CD14-positive monocyte (primary cell): Measurements from ENCODE around the gene ANKRD40CL. TPM values are rescaled to one million over a fixed set of nuclear protein-coding genes. Genes with fewer than 3 reads are reported as not detected.
A peak's percentile ranks its signal among the peaks of the same experiment; 100 is the strongest.

Source experiments
- DNase-seq, 3 donors: peaks; one replicate each; pipeline ENCODE4 v3.0.0-alpha.2; 2011 to 2022
- H2AFZ ChIP-seq: 2 replicates; pipeline ENCODE4 v1.6.0; 2012; ENCODE audit warnings: mild to moderate bottlenecking, low read depth, low read length, inconsistent platforms; ENCODE audit not compliant: insufficient read depth, poor library complexity, severe bottlenecking
- H3K27ac ChIP-seq, 2 donors: 1 replicate in 1 of 2; 2 replicates in 1 of 2; pipeline ENCODE4 v1.5.1; 2012 to 2013; ENCODE audit warnings: low read length in 2 of 2, control low read depth in 1 of 2, inconsistent platforms in 1 of 2, low read depth in 1 of 2, mild to moderate bottlenecking in 1 of 2
- H3K27me3 ChIP-seq, 2 donors: one replicate each; pipeline versions ENCODE4 v1.6.0 to v1.6.1; 2011 to 2013; ENCODE audit warnings: low read length in 2 of 2; ENCODE audit not compliant: control insufficient read depth in 2 of 2, insufficient read depth in 2 of 2
- H3K36me3 ChIP-seq, 2 donors: replicated peaks in 1 of 2; 1 replicate in 1 of 2; 2 replicates in 1 of 2; pipeline versions ENCODE4 v1.5.1 to v1.6.1; 2012 to 2013; ENCODE audit warnings: low read length in 2 of 2, control low read depth in 1 of 2, inconsistent platforms in 1 of 2, mild to moderate bottlenecking in 1 of 2; ENCODE audit not compliant: insufficient read depth in 2 of 2, control insufficient read depth in 1 of 2
- H3K4me1 ChIP-seq, 2 donors: 1 replicate in 1 of 2; 2 replicates in 1 of 2; pipeline versions ENCODE4 v1.5.1 to v1.6.1; 2012 to 2013; ENCODE audit warnings: low read length in 2 of 2, control low read depth in 1 of 2, inconsistent platforms in 1 of 2, mild to moderate bottlenecking in 1 of 2, moderate library complexity in 1 of 2; ENCODE audit not compliant: insufficient read depth in 2 of 2, control insufficient read depth in 1 of 2
- H3K4me2 ChIP-seq: replicated peaks from 2 replicates; pipeline ENCODE3; 2012; ENCODE audit warnings: low read length, moderate library complexity, mild to moderate bottlenecking; ENCODE audit not compliant: poor library complexity, severe bottlenecking; ENCODE audit errors: extremely low read depth
- H3K4me3 ChIP-seq, 3 experiments: fragments of 200-600 bp in 1 of 3; sonication (generic) in 1 of 3; replicated peaks in 1 of 3; 1 replicate in 2 of 3; 2 replicates in 1 of 3; pipeline ENCODE4 v1.5.1; 2011 to 2013; ENCODE audit warnings: low read length in 3 of 3, mild to moderate bottlenecking in 3 of 3, control low read depth in 2 of 3, low read depth in 2 of 3, inconsistent platforms in 1 of 3, moderate library complexity in 1 of 3
- H3K79me2 ChIP-seq: 2 replicates; pipeline ENCODE4 v1.6.0; 2012; ENCODE audit warnings: mild to moderate bottlenecking, control low read depth, inconsistent platforms, low read length, moderate library complexity; ENCODE audit not compliant: insufficient read depth
- H3K9ac ChIP-seq: 2 replicates; pipeline ENCODE4 v1.6.0; 2017; ENCODE audit warnings: low read length, mild to moderate bottlenecking; ENCODE audit not compliant: insufficient read depth, poor library complexity, severe bottlenecking
- H3K9me3 ChIP-seq, 2 donors: replicated peaks in 1 of 2; 1 replicate in 1 of 2; 2 replicates in 1 of 2; pipeline versions ENCODE4 v1.5.1 to v1.6.1; 2012 to 2013; ENCODE audit warnings: low read length in 2 of 2, control low read depth in 1 of 2; ENCODE audit not compliant: control insufficient read depth in 1 of 2, insufficient read depth in 1 of 2
- H4K20me1 ChIP-seq: 2 replicates; pipeline ENCODE4 v1.6.0; 2012; ENCODE audit warnings: mild to moderate bottlenecking, low read length, control low read depth, moderate library complexity; ENCODE audit not compliant: insufficient read depth
- H3K27ac Mint-ChIP-seq, 7 donors: one replicate each; pipeline ENCODE4 v1.8.0; 2020; ENCODE audit warnings: mild to moderate bottlenecking in 7 of 7, mixed read lengths in 7 of 7, moderate library complexity in 6 of 7, inconsistent platforms in 2 of 7
- H3K27me3 Mint-ChIP-seq, 3 donors: one replicate each; pipeline ENCODE4 v1.8.0; 2021 to 2022; ENCODE audit warnings: low read depth in 3 of 3, mild to moderate bottlenecking in 3 of 3, mixed read lengths in 3 of 3, moderate library complexity in 3 of 3, inconsistent platforms in 1 of 3
- H3K36me3 Mint-ChIP-seq, 2 donors: one replicate each; pipeline ENCODE4 v1.8.0; 2020; ENCODE audit warnings: mixed read lengths in 2 of 2, inconsistent platforms in 1 of 2, mild to moderate bottlenecking in 1 of 2
- H3K4me1 Mint-ChIP-seq: one replicate; pipeline ENCODE4 v1.8.0; 2020; ENCODE audit warnings: mild to moderate bottlenecking, mixed read lengths
- H3K4me3 Mint-ChIP-seq, 2 donors: one replicate each; pipeline ENCODE4 v1.8.0; 2020; ENCODE audit warnings: mild to moderate bottlenecking in 2 of 2, mixed read lengths in 2 of 2, moderate library complexity in 1 of 2
- H3K9me3 Mint-ChIP-seq, 7 donors: one replicate each; pipeline ENCODE4 v1.8.0; 2020 to 2022; ENCODE audit warnings: mixed read lengths in 7 of 7, mild to moderate bottlenecking in 6 of 7, moderate library complexity in 6 of 7, inconsistent platforms in 2 of 7
- WGBS: methylation state at CpG from one replicate; pipeline ENCODE4 v1.1.5; 2013; ENCODE audit warnings: missing lambda C conversion rate; ENCODE audit not compliant: insufficient coverage; 5-methylcytosine and 5-hydroxymethylcytosine counted together
- intact Hi-C, 2 donors: fragments of 100-400 bp; cut with micrococcal nuclease; formaldehyde crosslinking; loops; one replicate each; pipeline versions ENCODE4 v1.15.0 to v1.15.1; 2023
- polyA plus RNA-seq, 3 donors: library from polyadenylated mRNA; depleted of rRNA in 1 of 3; unstranded in 2 of 3; stranded (reverse) in 1 of 3; fragments of 300-500 nt in 2 of 3; fragments of >200 nt in 1 of 3; fragmentation: Illumina TruSeq in 2 of 3; gene quantifications; 1 replicate in 2 of 3; 2 replicates in 1 of 3; pipeline ENCODE4 v1.2.3, GENCODE V29; 2012 to 2021
- TF ChIP-seq, protein P1 (sequence below): fragments of 200-600 bp; IDR thresholded peaks from one replicate; pipeline ENCODE4 v1.8.0; 2022; ENCODE audit warnings: antibody characterized with exemption, mild to moderate bottlenecking

The ANKRD40CL gene
- polyA plus RNA-seq, 3 donors = not detected

GRCh38 chr17:50719924-50720794 is 47.2 kb downstream of the ANKRD40CL start:
- H3K4me3 Mint-ChIP-seq = peak overlapping the region; percentile 96 to 97
- H3K36me3 Mint-ChIP-seq = peaks cover 3% of the 10 kb centered on the region in 2 donors
- H3K27me3 ChIP-seq = no peaks in the 10 kb centered on the region
- peaks cover 49 to 69% of the 10 kb centered on the region in 2 donors for H3K4me1 ChIP-seq
- H2AFZ ChIP-seq = peak overlapping the region; percentile 85
- H3K79me2 ChIP-seq = peaks cover 64% of the 10 kb centered on the region
- TF ChIP-seq, protein P1, sequence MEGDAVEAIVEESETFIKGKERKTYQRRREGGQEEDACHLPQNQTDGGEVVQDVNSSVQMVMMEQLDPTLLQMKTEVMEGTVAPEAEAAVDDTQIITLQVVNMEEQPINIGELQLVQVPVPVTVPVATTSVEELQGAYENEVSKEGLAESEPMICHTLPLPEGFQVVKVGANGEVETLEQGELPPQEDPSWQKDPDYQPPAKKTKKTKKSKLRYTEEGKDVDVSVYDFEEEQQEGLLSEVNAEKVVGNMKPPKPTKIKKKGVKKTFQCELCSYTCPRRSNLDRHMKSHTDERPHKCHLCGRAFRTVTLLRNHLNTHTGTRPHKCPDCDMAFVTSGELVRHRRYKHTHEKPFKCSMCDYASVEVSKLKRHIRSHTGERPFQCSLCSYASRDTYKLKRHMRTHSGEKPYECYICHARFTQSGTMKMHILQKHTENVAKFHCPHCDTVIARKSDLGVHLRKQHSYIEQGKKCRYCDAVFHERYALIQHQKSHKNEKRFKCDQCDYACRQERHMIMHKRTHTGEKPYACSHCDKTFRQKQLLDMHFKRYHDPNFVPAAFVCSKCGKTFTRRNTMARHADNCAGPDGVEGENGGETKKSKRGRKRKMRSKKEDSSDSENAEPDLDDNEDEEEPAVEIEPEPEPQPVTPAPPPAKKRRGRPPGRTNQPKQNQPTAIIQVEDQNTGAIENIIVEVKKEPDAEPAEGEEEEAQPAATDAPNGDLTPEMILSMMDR = no peak
- peak overlapping the region; percentile 97 for H3K27ac ChIP-seq
- H3K9me3 ChIP-seq = no peaks in the 10 kb centered on the region
- H3K9ac ChIP-seq = peak overlapping the region; percentile 92
- H3K4me2 ChIP-seq = peak overlapping the region; percentile 76
- under 1% methylated on average over 20 of the region's 25 CpGs for WGBS
- no peaks in the 10 kb centered on the region for H3K27me3 Mint-ChIP-seq
- intact Hi-C loops = loop anchor here (1.0 to 5.0 kb wide), 3 partner anchors 13 to 542 kb away; partner anchors contain the start of genes ANKRD40 (in 2 of the 2), MBTD1 (in 1 of the 2) and UTP18 (in 1 of the 2)
- H3K9me3 Mint-ChIP-seq = no peaks in the 10 kb centered on the region
- H3K4me1 Mint-ChIP-seq = peaks cover 58% of the 10 kb centered on the region
- H4K20me1 ChIP-seq = peaks cover 51% of the 10 kb centered on the region
- DNase-seq = no peak
- H3K4me3 ChIP-seq = peak overlapping the region; percentile 68 to 91 (median 90)
- H3K36me3 ChIP-seq = peaks cover 0 to under 1% of the 10 kb centered on the region in 2 donors
- H3K27ac Mint-ChIP-seq = peak overlapping the region; percentile 98 to 100 (median 99)

GRCh38 chr17:50719144-50719923 is 48.0 kb downstream of the ANKRD40CL start, which contains the start of gene LUC7L3:
TSS of gene LUC7L3 (plus strand) at chr17:50719603. CDS start at chr17:50719733, 130 bp downstream.
- H3K27ac ChIP-seq = peak within 1 kb of the TSS; percentile 97
- peak within 1 kb of the TSS; percentile 85 for H2AFZ ChIP-seq
- H3K4me1 ChIP-seq = peaks cover 49 to 69% of the 10 kb centered on the region in 2 donors
- Mint-ChIP-seq H3K9me3 (no peaks in the 10 kb centered on the region), H3K4me1 (peaks cover 56% of the 10 kb centered on the region), H3K27me3 (no peaks in the 10 kb centered on the region), H3K4me3 (peak within 1 kb of the TSS; percentile 96 to 97), H3K36me3 (peaks cover 0 to 3% of the 10 kb centered on the region in 2 donors), H3K27ac (peak within 1 kb of the TSS; percentile 98 to 100 (median 99))
- peak within 1 kb of the TSS; percentile 76 for H3K4me2 ChIP-seq
- no peaks in the 10 kb centered on the region for H3K36me3 ChIP-seq
- TF ChIP-seq, protein P1 = no peak
- peaks cover 56% of the 10 kb centered on the region for H3K79me2 ChIP-seq
- peak; percentile 88 to 91 (median 89) for DNase-seq
- H3K27me3 ChIP-seq = no peaks in the 10 kb centered on the region
- WGBS = under 1% methylated on average over 74 of the region's 76 CpGs
- peak within 1 kb of the TSS; percentile 68 to 91 (median 90) for H3K4me3 ChIP-seq
- intact Hi-C loops = loop anchor here (1.0 to 5.0 kb wide), 2 partner anchors 12 to 543 kb away; partner anchors contain the start of genes ANKRD40 (in 1 of the 2), MBTD1 (in 1 of the 2) and UTP18 (in 1 of the 2)
- H3K9me3 ChIP-seq = no peaks in the 10 kb centered on the region
- peak within 1 kb of the TSS; percentile 92 for H3K9ac ChIP-seq
- peaks cover 43% of the 10 kb centered on the region for H4K20me1 ChIP-seq
